Mesodermal cell (in vitro differentiated cells): Measurements from ENCODE around the gene RIC3.

ENCODE experiments used
- H3K27ac ChIP-seq: 2 replicates; pipeline ENCODE4 v1.7.0; 2013; ENCODE audit warnings: mild to moderate bottlenecking, low read depth, low read length, moderate library complexity; ENCODE audit not compliant: severe bottlenecking
- H3K36me3 ChIP-seq: 2 replicates; pipeline ENCODE4 v1.7.1; 2013; ENCODE audit warnings: mild to moderate bottlenecking, low read length, moderate library complexity; ENCODE audit not compliant: control insufficient read depth, insufficient read depth
- H3K4me1 ChIP-seq: one replicate; pipeline ENCODE4 v1.7.1; 2013; ENCODE audit warnings: mild to moderate bottlenecking, low read length; ENCODE audit not compliant: insufficient read depth, control insufficient read depth, poor library complexity, severe bottlenecking
- H3K4me3 ChIP-seq: 2 replicates; pipeline ENCODE4 v1.7.0; 2013; ENCODE audit warnings: low read length, control low read depth, mild to moderate bottlenecking; ENCODE audit not compliant: insufficient read depth, poor library complexity, severe bottlenecking; ENCODE audit errors: extremely low read depth
- H3K9me3 ChIP-seq: 2 replicates; pipeline ENCODE4 v1.7.1; 2013; ENCODE audit warnings: mild to moderate bottlenecking, low read length, moderate library complexity; ENCODE audit not compliant: control insufficient read depth
- WGBS, 2 experiments: methylation state at CpG; one replicate each; pipeline ENCODE4 v1.1.5; 2013; ENCODE audit warnings: missing lambda C conversion rate in 2 of 2; ENCODE audit not compliant: insufficient coverage in 2 of 2; 5-methylcytosine and 5-hydroxymethylcytosine counted together

The RIC3 gene

GRCh38 chr11:8081591-8082250 lies 87.1 kb downstream of the RIC3 start:
- H3K9me3 ChIP-seq: no peaks in the 10 kb centered on the region
- no peak overlapping the region for H3K27ac ChIP-seq
- no peaks in the 10 kb centered on the region for H3K36me3 ChIP-seq
- 40 to 47% methylated on average over 18 to 21 of the region's 24 CpGs for WGBS, 2 experiments
- peak overlapping the region; percentile 49 for H3K4me3 ChIP-seq
- peaks cover 11% of the 10 kb centered on the region for H3K4me1 ChIP-seq

- WGBS, 2 experiments: 1% methylated on average over 42 to 65 of the region's 104 CpGs
- Histone ChIP-seq H3K27ac (no peak within 1 kb of the TSS), H3K36me3 (no peaks in the 10 kb centered on the region), H3K4me3 (peak within 1 kb of the TSS; percentile 49), H3K9me3 (no peaks in the 10 kb centered on the region), H3K4me1 (peaks cover 10% of the 10 kb centered on the region)
Measured at GRCh38 chr11:8080674-8081590, 87.9 kb downstream of the RIC3 start, which contains the start of gene TUB. Gene TUB (plus strand): TSS chr11:8081211. CDS start chr11:8081511, 300 bp downstream.

DNA sequence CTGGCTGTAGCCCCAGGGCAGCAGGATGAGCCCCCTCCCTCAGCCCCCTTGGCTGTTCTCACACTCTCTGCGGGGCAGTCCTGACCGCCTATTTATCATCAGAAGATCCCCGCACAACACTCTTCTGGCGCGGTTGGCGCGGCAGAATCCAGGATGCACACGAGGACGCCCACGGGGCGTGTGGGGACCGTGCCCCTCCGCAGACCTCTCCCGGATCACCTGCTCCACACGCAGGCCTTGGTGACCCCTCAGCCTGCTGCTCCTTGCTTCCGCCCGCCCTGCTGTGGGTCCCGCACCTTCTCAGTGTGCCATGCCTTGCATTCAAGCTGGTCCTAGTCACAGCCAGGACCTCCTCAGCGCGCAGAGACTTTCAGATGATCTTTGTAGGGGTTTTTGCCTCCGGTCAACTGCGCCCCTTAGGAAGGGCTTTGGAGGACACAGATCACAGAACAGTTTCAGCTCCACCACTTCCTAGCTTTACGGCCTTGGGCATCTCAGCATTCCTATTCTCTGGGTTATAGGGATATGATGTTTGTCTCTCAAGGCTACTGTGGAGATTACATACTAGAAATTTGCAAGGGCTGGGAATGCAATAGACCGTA lies 88.7 kb downstream of the RIC3 start:
- Histone ChIP-seq H3K27ac (no peak overlapping the region), H3K36me3 (no peaks in the 10 kb centered on the region), H3K4me3 (peak overlapping the region; percentile 49), H3K9me3 (no peaks in the 10 kb centered on the region), H3K4me1 (peaks cover 10% of the 10 kb centered on the region)
- WGBS, 2 experiments: 95% methylated on average over 19 to 20 of the region's 24 CpGs

GRCh38 chr11:8079111-8079675 lies 89.6 kb downstream of the RIC3 start:
- Histone ChIP-seq H3K9me3 (no peaks in the 10 kb centered on the region), H3K36me3 (no peaks in the 10 kb centered on the region), H3K4me3 (no peak overlapping the region), H3K27ac (no peak overlapping the region), H3K4me1 (peaks cover 7% of the 10 kb centered on the region)
- WGBS, 2 experiments: 89 to 91% methylated on average over 3 to 4 of the region's 4 CpGs

GRCh38 chr11:8075119-8075726 lies 93.6 kb downstream of the RIC3 start:
- H3K4me3 ChIP-seq: no peak overlapping the region
- H3K4me1 ChIP-seq: no peaks in the 10 kb centered on the region
- H3K36me3 ChIP-seq: no peaks in the 10 kb centered on the region
- no CpG with 5 or more reads among the region's 2 CpGs for WGBS, 2 experiments
- H3K27ac ChIP-seq: no peak overlapping the region
- H3K9me3 ChIP-seq: no peaks in the 10 kb centered on the region

DNA sequence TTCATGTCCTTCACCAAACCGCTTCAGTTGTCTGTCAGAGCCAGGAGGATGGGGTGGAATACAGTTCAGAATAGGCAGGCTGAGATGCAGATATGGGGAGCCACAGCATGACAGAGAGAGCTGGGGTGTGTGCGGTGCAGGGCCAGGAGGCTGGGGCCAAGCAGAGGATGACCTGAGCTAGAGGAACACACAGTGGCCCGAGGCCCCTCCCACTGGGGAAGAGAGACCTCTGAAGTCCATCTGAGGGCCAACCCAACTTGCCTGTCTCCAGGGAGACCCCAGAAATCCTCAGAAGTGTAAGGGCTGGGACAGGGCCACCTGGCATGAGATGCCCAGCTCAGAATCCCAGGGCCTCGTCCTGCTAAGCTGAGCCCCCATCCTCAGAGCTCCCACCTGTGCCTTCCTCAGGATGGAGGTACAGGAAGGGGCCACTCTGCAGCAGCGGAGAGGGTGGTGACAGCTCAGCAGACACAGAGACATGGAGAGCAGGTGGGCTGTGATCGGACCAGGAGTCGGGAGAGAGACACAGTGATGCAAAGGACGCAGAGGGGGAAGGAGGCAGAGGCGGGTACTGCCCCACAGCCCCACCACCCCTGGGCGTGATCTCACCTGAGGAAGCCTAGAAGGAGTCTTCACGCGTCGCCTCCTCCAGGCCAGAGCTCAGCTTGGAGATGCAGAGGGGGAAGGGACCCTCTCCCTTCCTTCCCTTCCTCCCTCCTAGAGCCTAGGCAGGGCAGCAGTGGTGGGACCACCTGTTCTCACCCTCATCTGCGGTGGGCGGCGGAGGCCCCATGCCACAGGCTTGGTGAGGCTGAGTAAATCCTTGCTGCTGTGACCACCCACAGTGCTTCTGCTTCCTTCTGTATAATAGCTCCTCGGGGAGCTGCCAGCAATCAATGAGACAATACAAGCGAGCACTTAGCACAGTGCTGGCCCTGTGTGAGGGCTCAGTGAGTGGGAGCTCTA lies 96.9 kb downstream of the RIC3 start:
- H3K9me3 ChIP-seq: no peaks in the 10 kb centered on the region
- H3K27ac ChIP-seq: no peak overlapping the region
- H3K36me3 ChIP-seq: no peaks in the 10 kb centered on the region
- no peak overlapping the region for H3K4me3 ChIP-seq
- WGBS, 2 experiments: 68 to 70% methylated on average over 10 of the region's 18 CpGs
- H3K4me1 ChIP-seq: no peaks in the 10 kb centered on the region

DNA sequence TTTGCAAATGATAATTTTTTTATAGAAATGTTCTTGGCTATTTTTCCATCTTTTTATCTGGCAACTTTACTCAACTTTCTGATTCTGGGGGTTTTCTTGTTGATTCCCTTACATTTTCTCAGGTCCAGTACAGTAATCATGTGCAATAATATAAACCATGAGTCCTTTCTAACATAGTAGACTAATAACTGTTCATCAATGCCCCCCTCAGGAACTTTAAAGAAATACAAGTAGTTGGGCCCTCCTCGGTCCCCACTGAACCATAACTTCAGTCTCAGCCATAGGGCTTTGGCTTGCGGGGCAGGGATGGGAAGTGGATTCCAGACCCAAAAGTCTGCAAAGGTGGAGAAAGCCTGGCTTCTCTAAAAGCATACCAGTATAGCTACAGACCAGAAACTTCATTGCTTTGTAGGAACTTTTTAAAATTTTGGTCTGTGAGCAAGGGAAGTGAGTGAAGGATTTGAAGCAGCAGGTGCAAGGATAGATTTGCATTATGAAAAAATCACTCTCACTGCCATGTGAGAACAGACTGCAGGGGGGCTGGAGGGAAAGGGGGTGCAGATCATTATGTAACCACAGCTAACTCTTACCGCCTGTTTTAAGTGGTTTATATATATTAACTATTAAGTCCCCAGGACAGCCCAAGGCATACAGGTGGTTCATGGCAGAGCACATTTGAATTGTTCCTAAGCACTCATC lies 98.3 kb downstream of the RIC3 start:
- Histone ChIP-seq H3K36me3 (no peaks in the 10 kb centered on the region), H3K9me3 (no peaks in the 10 kb centered on the region), H3K4me3 (no peak overlapping the region), H3K27ac (no peak overlapping the region), H3K4me1 (no peaks in the 10 kb centered on the region)
- 0 to 40% methylated on average over 1 of the region's 3 CpGs for WGBS, 2 experiments

GRCh38 chr11:8069771-8070170 lies 99.1 kb downstream of the RIC3 start:
- Histone ChIP-seq H3K4me3 (no peak overlapping the region), H3K9me3 (no peaks in the 10 kb centered on the region), H3K27ac (no peak overlapping the region), H3K36me3 (no peaks in the 10 kb centered on the region), H3K4me1 (no peaks in the 10 kb centered on the region)
- WGBS, 2 experiments: 85 to 98% methylated on average over 4 to 7 of the region's 8 CpGs

- no peak overlapping the region for H3K27ac ChIP-seq
- no peaks in the 10 kb centered on the region for H3K4me1 ChIP-seq
- H3K36me3 ChIP-seq: no peaks in the 10 kb centered on the region
- 83 to 85% methylated on average over 13 to 15 of the region's 15 CpGs for WGBS, 2 experiments
- H3K9me3 ChIP-seq: no peaks in the 10 kb centered on the region
- H3K4me3 ChIP-seq: no peak overlapping the region
Measured at GRCh38 chr11:8068605-8069221, 100.1 kb downstream of the RIC3 start.
